CD4-positive, alpha-beta T cell treated with Interleukin-2 at 100 ng/mL for 4 hours (primary cell): ENCODE results near the gene SYNGAP1.
A peak's percentile ranks its signal among the peaks of the same experiment; 100 is the strongest.

Experiments
- DNase-seq: peaks from one replicate; pipeline ENCODE4 v3.0.0-alpha.2; 2020; ENCODE audit warnings: low spot score

Gene SYNGAP1

GRCh38 chr6:33404884-33405283 lies 15.0 kb upstream of the SYNGAP1 start:
- no peak for DNase-seq

GRCh38 chr6:33405386-33405940 lies 14.4 kb upstream of the SYNGAP1 start:
- DNase-seq: no peak

- no peak for DNase-seq
Measured at GRCh38 chr6:33406126-33406525, 13.7 kb upstream of the SYNGAP1 start.

GRCh38 chr6:33407132-33407718 lies 12.6 kb upstream of the SYNGAP1 start:
- peak; percentile 29 for DNase-seq

GRCh38 chr6:33410050-33410710 lies 9.7 kb upstream of the SYNGAP1 start:
- DNase-seq: peak; percentile 97

GRCh38 chr6:33410711-33411631 lies 8.9 kb upstream of the SYNGAP1 start, which contains the start of gene PHF1:
Gene PHF1, plus strand, starts transcription at chr6:33411014. Its CDS starts 1,250 bp downstream, at chr6:33412264.
- DNase-seq: peak; percentile 23

- DNase-seq: no peak
Measured at GRCh38 chr6:33411632-33412005, 8.2 kb upstream of the SYNGAP1 start.

- no peak for DNase-seq
Measured at GRCh38 chr6:33412140-33413009, 7.5 kb upstream of the SYNGAP1 start.

GRCh38 chr6:33413241-33414120 lies 6.4 kb upstream of the SYNGAP1 start:
- no peak for DNase-seq

GRCh38 chr6:33414592-33415271 lies 5.1 kb upstream of the SYNGAP1 start:
- no peak for DNase-seq

GRCh38 chr6:33415831-33416230 lies 4.0 kb upstream of the SYNGAP1 start:
- no peak for DNase-seq

GRCh38 chr6:33416386-33417127 lies 3.3 kb upstream of the SYNGAP1 start:
- no peak for DNase-seq

- DNase-seq: no peak
Measured at GRCh38 chr6:33417128-33417902, 2.5 kb upstream of the SYNGAP1 start.

GRCh38 chr6:33417903-33418689 lies 1.8 kb upstream of the SYNGAP1 start, which contains the start of gene CUTA:
Gene CUTA, minus strand, starts transcription at chr6:33418107. Its CDS starts 107 bp downstream, at chr6:33418000.
- DNase-seq: peak; percentile 99

GRCh38 chr6:33418690-33419291 lies 1.1 kb upstream of the SYNGAP1 start:
- peak; percentile 57 for DNase-seq

- DNase-seq: no peak
Measured at GRCh38 chr6:33420491-33421343, 852 bp downstream of the SYNGAP1 start.
